HG02884 (cell line): ENCODE measurements around the gene PHF3.
A peak's percentile ranks its signal among the peaks of the same experiment; 100 is the strongest.

ENCODE experiments used
- ATAC-seq: cut with Tn5 transposase; IDR thresholded peaks from one replicate; pipeline ENCODE4 v1.9.1; 2021; ENCODE audit warnings: mild to moderate bottlenecking, moderate library complexity; ENCODE audit not compliant: unreplicated experiment

Gene PHF3, protein sequence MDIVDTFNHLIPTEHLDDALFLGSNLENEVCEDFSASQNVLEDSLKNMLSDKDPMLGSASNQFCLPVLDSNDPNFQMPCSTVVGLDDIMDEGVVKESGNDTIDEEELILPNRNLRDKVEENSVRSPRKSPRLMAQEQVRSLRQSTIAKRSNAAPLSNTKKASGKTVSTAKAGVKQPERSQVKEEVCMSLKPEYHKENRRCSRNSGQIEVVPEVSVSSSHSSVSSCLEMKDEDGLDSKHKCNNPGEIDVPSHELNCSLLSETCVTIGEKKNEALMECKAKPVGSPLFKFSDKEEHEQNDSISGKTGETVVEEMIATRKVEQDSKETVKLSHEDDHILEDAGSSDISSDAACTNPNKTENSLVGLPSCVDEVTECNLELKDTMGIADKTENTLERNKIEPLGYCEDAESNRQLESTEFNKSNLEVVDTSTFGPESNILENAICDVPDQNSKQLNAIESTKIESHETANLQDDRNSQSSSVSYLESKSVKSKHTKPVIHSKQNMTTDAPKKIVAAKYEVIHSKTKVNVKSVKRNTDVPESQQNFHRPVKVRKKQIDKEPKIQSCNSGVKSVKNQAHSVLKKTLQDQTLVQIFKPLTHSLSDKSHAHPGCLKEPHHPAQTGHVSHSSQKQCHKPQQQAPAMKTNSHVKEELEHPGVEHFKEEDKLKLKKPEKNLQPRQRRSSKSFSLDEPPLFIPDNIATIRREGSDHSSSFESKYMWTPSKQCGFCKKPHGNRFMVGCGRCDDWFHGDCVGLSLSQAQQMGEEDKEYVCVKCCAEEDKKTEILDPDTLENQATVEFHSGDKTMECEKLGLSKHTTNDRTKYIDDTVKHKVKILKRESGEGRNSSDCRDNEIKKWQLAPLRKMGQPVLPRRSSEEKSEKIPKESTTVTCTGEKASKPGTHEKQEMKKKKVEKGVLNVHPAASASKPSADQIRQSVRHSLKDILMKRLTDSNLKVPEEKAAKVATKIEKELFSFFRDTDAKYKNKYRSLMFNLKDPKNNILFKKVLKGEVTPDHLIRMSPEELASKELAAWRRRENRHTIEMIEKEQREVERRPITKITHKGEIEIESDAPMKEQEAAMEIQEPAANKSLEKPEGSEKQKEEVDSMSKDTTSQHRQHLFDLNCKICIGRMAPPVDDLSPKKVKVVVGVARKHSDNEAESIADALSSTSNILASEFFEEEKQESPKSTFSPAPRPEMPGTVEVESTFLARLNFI (N-terminal part only)

DNA sequence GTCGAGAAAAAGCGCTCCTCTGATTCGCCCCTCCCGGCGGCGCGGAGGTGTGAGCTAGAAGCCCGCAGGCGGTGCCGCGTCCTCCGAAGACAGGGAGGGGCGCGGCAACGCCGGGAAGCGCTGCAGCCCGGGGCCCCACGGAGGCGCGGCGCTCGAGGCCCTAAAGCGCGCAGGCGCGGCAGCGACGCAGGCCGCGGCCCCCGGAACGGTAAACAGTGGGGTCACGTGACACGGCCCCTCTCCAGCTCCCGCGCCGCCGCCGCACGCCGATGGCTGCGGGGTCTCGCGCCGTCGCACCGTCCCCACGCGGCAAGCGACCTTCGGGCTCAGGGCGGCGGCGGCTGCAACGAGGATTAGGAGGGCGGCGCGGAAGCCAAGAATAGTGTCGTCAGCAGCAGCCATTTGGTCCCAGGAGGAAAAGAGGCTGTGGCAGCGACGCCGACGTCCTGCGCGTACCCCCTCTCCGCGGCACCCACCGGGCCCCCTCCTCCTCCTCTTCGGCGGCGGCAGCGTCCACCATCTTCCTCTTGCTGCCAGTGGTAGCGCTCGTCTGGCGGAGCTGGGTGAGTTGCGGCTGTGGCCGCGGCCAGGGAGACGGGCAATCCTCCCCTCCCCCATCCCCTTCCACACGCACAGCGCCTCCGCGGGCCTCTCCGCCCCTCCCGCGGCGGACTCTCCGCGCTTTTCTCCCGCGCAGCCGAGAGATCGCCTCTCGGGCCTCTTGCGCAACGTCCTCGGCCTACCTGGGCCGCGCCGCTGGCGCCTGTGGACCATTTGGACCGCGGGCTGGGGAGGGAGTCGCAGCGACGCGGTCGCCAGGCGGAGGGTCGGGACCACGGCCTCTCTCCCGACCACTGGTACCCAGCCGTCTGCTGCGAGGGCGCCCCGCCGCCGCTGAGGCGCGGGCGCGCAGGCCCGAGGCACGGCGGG, at the start of gene PHF3:
TSS of gene PHF3 (plus strand) at position 215 of the 930 bp plus-strand sequence. CDS start 10,750 bp downstream, outside the sequence.
- peak; percentile 90 for ATAC-seq

DNA sequence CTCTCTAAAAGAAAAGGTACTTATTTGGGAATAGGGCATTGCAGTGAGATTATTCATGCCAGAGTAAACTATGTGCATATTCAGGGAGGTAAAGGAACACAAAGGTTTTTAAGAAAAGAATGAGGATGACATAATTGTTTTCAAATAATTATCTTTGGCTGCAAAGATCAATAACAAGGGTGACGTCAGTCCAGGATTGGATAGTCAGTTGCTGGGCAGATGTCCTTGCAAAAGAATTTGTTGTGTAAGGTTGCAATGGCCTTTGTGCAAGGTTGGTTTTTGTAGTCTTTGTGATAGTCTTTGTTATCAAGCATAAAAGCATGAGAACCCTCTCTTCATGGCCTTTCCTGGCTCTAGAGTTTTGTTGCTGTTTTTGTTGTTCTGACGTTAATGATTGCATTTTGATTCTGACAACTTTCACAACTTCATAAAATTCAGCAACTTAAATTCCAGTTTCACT, 45.6 kb upstream of the PHF3 start:
- no peak for ATAC-seq

DNA sequence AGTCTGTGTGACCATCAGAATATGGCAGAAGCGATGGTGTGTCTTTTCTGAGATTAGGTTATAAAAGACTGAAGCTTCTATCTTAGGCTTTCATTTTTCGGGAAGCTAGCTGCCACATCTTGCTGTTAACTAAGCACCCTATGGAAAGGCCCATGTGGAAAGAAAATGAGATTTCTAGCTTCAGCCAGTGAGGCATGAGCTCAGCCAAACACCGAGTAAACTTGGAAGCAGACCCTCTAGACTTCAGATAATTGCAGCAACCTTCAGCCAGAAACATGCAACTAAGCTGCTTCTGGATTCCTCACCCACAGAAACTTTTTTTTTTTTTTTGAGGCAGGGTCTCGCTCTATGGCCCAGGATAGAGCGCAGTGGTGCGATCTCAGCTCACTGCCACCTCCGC, 42.7 kb upstream of the PHF3 start:
- ATAC-seq = no peak

DNA sequence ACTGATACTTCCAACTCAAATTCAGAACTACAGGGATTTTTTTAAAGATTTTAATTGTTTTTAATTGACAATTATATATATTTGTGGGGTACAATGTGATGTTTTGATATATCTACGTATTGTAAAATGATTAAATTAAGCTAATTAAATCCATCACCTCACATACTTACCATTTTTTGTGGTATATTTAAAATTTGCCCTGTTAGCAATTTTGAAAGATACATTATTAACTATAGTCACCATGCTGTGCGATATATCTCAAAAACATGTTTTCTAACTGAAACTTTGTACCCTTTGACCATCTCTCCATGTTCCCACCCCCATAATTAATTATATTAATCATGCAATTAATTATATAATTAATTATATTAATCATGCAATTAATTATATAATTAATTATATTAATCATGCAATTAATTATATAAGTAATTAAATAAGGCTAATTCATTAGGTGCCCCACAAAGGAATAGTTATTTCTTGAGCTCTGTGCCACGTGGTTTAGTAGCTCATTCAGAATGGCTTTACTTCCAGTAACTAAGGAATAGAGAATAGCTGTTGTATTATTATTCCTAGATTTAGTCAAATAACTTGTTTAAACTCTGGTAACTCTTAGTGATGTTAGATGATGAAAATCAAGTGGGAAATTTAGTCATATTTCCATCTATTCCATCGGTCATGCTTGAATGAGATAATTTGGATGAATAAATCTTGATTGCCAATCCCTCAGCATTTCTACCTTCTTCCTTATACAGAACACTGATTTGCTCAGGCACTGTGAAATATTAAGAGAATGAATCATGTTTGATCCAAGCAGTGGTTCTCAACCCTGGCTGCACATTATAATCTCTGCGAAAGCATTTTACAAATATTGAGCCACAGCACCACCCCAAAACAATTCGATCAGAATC, 38.2 kb upstream of the PHF3 start:
- no peak for ATAC-seq

DNA sequence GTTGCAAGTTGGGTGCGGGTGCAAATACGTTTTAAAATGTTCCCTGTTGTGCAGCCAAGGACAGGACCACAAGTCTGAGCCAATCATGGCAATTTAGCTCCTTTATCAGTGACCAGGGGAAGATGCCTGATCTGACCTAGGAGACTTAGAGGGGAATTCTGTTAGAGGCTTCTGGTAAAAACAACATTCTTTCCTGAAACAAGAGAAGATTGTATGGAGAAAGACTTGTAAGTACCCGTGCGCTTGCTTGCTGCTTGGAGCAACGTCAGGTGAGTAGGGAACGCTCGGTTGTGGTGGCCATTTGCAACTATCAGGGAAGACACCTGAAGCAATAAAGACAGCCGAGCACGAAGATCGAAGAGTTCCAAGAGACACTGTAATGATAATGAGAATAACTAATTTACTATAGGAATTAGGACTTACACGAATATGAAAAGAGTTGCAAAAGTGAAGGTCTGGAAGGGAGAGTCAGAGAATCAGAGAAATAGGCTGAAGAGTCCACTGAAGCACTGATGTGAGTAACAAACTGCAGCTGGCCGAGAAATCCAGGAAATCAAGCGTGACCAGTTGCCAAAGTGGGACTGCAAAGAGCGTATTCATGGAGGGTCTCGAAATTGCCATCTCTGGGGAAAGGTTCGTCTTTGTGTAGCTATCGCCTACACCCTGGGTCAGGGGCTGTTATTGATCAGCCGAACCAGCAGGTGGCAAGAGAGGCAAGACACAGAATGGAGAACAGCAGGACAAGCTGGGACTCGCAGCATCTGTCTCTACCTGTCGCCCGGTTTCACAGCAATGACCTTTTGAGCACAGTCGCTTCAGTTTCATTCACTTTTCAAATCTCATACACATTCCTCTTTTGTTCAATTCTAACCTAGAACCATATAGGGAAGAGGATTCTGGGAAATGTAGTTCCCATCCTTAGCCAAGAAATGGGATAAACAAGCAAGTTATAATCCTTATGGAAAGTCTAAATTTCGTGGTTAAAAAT, 37.3 kb upstream of the PHF3 start:
- peak; percentile 99 for ATAC-seq

DNA sequence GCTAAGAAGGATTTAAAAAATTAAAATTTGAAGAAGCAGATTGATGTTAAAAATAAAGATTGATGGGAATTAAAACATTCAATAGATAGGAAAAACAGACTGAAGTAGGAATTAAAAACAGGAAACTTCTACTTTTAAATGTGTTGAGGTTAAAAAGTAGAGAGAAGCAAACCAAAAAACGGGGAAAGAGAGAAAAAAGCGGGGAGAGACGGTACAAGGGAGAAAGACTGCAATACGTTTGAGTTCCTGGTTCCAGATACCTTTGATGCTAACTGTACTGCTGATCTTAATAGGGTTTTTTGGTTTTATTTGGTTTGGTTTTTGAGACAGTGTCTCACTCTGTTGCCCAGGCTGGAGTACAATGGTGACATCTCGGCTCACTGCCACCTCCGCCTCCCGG, 36.4 kb upstream of the PHF3 start:
- ATAC-seq = no peak

DNA sequence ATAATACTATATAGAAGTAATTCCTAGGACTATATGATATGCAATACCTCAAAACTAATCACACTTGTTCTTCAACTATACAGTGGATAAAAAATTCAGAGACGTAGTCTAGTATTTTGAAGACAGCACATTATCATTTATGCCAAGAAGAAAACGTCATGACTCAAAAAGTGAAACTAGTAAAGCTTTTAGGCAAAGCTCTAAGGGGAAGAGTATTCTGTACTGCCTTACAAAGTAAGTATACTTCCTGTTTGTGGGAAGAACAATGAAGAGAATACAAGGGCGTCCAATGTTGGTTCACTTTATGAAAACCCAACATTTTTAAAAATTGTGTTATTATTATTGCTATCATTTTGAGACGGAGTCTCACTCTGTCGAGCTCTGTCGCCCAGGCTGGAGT, 35.5 kb upstream of the PHF3 start:
- no peak for ATAC-seq

DNA sequence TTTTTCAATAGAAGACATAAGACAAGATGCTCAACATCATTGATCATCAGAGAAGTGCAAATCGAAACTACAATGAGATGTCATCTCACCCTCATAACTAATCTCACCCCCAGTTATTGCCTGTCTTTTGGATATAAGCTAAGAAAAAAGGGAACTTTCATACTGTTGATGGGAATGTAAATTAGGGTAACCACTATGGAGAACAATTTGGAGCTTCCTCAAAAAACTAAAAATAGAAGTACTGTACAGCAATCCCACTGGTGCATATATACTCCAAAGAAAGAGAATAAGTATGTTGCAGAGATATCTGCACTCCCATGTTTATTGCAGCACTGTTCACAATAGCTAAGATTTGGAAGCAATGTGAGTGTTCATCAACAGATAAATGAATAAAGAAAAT, 26.4 kb upstream of the PHF3 start:
- ATAC-seq = no peak

DNA sequence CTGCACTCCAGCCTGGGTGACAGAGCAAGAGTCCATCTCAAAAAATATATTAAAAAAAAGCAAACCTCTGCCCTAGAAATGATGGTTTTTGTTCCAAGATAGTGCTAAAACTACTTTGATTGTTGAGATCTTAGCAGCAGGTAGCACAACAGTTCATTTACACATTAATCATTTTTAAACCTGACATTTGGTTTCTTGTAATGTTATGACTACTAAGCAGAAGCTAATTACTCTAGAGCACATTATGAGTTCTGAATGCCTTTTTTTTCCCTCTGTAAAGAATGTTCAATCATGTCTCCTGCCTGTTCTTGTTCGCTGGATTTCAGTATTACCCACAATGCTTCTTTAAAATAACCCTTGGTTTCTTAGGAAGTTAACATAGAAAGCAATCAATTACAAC, 24.7 kb upstream of the PHF3 start:
- no peak for ATAC-seq

DNA sequence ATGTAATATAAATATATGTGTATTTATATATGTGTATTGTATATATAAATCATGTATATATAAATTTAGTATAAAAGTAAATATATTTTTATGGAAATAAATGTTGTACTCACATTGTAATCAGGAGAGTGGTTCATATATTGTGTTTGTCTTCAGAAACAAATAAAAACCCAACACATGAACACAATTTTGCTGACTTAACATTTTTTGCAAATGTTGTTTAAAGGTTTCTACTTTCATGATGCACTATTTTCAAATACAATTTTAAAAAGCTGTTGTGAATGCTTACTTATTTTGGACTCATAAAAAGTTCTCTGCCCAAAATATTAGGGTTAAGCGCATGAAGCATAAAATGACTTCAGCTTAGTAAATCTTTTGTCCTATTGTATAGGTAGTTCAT, 24.0 kb upstream of the PHF3 start:
- ATAC-seq = no peak

DNA sequence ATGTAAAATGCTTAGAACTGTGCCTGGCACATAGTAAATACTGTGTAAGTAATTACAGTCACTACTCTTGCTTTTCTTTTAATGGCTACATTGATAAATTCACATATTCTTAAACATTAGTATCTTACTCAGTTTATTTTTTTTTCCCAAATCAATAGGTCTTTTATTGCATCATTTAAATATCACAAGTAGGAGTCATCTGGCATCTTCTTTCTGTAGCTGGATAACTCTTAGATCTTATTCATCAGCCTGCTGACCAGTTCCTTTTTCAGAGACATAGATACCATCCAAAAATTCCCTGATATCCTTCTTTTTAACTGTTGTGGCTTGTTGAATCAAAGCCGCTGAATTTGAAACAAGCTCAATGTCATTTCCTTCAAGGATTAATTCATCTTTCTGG, 20.0 kb upstream of the PHF3 start:
- ATAC-seq = no peak

DNA sequence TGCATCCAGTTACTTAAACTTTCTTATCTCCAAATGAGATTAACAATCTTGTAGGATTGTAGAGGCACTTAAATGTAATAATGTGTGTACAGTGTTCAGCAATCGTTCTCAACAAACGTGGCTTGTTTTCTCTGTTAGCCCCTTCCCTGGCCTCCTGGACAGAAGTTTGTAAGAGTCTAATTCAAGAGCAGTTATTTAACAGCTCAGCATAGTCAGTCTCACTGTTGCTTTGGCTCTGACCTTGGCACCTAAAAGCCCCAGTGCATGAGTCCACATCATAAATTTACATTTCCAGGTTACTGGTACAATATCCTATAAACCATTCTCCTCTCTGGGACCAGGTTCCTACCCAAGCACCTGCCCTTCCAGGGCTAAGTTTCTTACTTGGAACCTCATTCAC, 11.5 kb upstream of the PHF3 start:
- no peak for ATAC-seq

DNA sequence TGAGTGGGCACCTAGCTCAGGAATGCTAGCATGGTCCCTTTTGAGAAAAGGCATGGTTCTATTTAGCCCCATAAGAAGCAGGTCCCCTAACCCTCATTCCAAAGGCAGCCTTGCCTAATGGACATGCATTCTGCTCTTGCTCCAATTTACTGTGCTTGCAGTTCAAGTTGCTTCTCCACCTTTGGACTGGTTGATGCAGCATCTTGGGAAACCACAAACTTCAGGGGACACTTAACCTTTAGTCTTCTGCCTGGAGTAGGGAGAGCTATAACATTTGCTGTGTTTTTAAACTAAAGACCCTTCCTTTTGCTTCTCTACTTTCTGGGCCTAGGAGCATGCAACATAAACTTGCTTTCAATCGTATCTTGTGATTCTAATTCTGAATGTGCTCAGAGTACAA, 5.1 kb upstream of the PHF3 start:
- no peak for ATAC-seq

DNA sequence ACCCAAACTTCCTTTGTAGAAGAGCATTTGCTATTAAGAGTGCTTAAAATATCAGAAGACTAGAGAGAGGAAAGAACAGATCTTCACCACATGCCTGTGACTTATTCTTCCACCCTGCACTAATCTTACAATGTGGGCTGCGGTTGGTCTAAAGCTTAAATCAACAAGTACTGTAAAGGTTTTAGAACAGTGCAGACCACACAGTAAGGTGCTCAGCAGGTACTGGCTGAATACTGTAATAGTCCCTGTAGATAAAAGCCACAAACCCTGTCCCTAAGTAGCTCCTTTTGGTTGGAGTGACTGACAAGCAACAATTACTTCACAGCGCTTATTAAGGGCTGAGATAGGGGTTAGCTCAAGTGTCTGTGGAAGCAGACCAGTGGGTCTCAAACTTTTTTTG, 972 bp upstream of the PHF3 start:
- no peak for ATAC-seq

DNA sequence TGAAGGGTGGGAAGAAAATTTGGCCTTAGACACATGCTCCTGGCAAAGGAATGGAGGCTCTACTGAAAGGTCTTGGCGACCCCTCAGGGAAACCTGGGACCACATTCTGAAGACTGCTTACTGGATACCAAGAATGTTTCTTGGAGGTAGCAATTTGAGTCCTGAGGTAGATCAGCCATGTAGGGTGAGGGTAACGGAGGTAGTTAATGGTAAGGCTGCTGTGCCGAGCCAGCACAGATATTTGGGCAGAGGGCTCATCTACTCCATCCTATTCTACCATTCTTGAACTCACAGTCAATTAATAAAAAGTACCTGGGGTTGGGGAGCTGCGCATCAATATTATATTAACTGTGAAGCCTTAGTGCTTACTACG, 401 bp upstream of the PHF3 start:
- peak; percentile 28 for ATAC-seq

DNA sequence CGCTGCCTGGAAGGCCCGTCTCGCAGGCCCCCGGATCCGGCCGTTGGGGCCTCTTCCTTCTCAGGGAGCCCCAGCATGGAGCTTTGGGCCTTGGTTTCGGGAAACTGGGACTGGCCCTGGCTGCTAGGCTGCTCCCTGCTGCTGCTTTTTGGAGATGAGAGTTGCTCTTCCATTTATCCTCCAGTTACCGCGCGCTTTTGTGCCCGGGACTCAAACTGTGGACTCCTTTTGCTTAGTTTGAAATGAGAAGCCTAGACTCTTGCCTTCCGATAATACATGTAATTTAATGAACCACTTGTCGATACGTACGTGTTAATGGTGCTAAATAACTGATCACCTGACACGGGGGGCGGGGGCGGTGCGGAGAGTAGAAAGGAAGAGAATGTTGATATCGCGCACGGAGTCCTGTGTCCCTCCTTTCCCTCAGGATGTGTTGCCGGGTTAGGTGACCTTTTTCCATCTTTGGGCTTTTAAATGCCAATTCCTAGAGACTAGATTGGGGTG, 968 bp downstream of the PHF3 start:
- ATAC-seq = peak; percentile 5

DNA sequence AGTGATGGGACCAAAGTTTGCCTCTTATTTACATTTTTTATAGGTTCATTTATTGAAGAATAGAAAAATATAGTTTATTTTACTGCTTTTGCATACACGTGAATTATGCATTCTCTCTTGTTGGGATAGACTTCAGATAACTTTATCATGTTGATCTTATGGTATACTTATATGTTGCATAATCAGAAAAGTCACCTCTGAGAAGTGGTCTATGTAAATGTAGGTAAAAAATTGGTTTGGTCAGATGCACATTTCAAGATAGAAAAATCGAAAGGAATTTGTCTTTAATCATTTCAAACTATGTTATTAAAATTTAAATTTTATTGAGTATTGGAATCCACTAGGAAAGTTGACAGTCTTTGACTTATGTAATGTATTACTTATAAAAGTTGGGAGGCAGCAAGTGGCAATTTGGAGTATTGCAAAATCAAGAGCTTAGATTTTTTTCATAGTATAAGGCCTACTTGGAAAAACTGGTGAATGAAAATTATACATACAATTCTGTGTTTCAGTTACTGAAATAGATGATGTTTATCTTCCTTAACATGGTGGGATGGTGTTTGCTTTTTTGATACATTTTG, 2.4 kb downstream of the PHF3 start:
- no peak for ATAC-seq
